ENCODE data around the gene REST.

DNA sequence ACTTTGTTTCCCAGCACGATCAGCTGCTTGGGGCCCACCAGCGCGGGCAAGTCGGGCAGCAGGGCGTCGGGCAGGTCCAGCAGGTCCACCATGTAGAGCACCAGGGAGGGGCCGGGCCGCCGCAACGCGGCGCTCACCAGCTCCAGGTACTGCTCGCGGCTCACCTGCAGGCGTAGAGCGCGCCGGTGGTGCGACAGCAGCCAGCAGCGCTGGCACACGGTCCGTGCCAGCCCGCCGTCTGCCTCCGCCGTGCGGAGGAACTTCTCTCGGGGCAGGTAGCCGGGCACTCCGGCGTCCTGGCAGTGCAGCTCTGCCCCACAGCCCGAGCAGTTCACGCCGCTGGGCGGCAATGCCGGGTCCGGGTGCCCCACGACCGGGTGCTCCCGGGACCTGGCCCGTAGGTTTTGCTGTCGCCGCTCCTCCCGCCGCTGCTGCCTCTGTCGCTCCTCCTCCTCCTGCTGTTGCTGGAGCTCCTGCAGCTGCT is 69.2 kb downstream of the REST start:
- TF ChIP-seq, protein P1, sequence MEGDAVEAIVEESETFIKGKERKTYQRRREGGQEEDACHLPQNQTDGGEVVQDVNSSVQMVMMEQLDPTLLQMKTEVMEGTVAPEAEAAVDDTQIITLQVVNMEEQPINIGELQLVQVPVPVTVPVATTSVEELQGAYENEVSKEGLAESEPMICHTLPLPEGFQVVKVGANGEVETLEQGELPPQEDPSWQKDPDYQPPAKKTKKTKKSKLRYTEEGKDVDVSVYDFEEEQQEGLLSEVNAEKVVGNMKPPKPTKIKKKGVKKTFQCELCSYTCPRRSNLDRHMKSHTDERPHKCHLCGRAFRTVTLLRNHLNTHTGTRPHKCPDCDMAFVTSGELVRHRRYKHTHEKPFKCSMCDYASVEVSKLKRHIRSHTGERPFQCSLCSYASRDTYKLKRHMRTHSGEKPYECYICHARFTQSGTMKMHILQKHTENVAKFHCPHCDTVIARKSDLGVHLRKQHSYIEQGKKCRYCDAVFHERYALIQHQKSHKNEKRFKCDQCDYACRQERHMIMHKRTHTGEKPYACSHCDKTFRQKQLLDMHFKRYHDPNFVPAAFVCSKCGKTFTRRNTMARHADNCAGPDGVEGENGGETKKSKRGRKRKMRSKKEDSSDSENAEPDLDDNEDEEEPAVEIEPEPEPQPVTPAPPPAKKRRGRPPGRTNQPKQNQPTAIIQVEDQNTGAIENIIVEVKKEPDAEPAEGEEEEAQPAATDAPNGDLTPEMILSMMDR (optimal IDR thresholded peaks at IDR 0.05 in 1 of 3, IDR thresholded peaks at IDR 0.05 in 1 of 3, conservative IDR thresholded peaks at IDR 0.05 in 1 of 3; ENCODE audit: extremely low read depth in 1 of 3, insufficient read depth in 2 of 3, low read length in 3 of 3), result peak in 2 of 3 experiments; percentile 16 to 45
- TF ChIP-seq EZH2 (IDR thresholded peaks at IDR 0.05; ENCODE audit: low read length), result no peak

Measured in keratinocyte (primary cell).